Measurements from ENCODE around the gene SLC44A4. TPM values are rescaled to one million over a fixed set of nuclear protein-coding genes. Genes with fewer than 3 reads are reported as not detected.

Gene SLC44A4
- total and polyA plus RNA-seq, 9 donors: 0.12 to 8.9 (median 0.25) TPM

DNA sequence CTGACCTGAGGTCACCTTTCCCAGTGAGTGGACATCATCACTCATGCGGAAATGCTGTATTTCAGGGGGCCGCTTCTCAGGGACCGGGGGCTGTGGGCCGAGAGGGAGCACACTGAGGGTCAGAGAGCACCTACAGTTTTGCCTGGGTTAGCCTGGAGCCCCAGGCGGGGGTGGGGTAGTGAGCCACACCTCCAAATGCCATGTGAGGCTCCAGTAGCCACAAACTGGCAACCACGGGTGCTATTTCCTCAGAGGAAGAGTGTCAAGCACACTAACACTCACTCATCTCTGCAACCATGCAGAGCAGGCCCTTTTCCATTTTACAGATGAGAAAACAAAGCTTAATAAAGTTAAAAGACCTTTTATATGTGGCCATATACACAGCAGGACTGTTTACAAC is 14.0 kb upstream of the SLC44A4 start:
- no peak overlapping the region for H3K27ac ChIP-seq (ENCODE audit: low read length)
- no peaks in the 10 kb centered on the region for H3K27me3 ChIP-seq (ENCODE audit: control insufficient read depth, insufficient read depth, low read length)
- H3K4me1 ChIP-seq (ENCODE audit: control insufficient read depth, insufficient read depth, low read length): peaks cover 7% of the 10 kb centered on the region
- H3K36me3 ChIP-seq (ENCODE audit: control insufficient read depth, insufficient read depth, low read length): peaks cover 61% of the 10 kb centered on the region
- no peaks in the 10 kb centered on the region for H3K9me3 ChIP-seq (replicated peaks; ENCODE audit: control insufficient read depth, low read depth, low read length)
- 89% methylated on average over 6 of the region's 6 CpGs for WGBS (ENCODE audit: insufficient coverage)
- no peak overlapping the region for H3K4me3 ChIP-seq (ENCODE audit: low read length)
- DNase-seq: no peak

DNA sequence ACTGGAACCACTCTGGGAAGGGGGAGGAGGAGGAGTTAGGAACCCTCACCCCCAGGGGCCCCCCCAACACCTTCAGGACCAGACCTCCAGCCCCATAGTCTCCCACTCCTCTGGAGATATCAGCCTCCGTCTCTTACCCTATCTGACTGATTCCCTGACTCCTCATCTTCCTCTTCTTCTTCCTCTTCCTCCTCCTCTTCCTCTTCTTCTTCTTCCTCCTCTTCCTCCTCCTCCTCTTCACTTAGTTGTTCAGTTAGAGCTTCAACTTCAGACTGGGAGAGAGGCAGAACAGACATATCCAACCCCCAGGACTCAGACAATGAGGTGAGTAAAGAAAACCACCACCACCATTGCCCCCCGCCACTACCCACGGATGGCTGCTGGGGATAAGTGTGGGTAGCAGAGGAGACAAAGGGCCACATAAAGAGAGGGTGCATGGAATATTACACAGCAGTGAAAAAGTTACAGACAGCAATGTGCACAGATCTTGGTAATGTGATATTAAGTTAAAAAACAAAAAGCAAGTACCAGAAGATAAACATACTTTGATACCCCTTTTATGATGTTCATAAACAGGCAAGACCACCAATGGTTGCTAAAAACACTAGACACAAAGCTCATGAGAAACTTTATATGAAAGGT is 10.7 kb upstream of the SLC44A4 start:
- H3K4me1 ChIP-seq (ENCODE audit: control insufficient read depth, insufficient read depth, low read length): no peaks in the 10 kb centered on the region
- H3K4me3 ChIP-seq (ENCODE audit: low read length): no peak overlapping the region
- H3K36me3 ChIP-seq (ENCODE audit: control insufficient read depth, insufficient read depth, low read length): peaks cover 74% of the 10 kb centered on the region
- DNase-seq: no peak
- no peak overlapping the region for H3K27ac ChIP-seq (ENCODE audit: low read length)
- no peaks in the 10 kb centered on the region for H3K9me3 ChIP-seq (replicated peaks; ENCODE audit: control insufficient read depth, low read depth, low read length)
- no peaks in the 10 kb centered on the region for H3K27me3 ChIP-seq (ENCODE audit: control insufficient read depth, insufficient read depth, low read length)
- WGBS (ENCODE audit: insufficient coverage): 88% methylated on average over 1 of the region's 3 CpGs

DNA sequence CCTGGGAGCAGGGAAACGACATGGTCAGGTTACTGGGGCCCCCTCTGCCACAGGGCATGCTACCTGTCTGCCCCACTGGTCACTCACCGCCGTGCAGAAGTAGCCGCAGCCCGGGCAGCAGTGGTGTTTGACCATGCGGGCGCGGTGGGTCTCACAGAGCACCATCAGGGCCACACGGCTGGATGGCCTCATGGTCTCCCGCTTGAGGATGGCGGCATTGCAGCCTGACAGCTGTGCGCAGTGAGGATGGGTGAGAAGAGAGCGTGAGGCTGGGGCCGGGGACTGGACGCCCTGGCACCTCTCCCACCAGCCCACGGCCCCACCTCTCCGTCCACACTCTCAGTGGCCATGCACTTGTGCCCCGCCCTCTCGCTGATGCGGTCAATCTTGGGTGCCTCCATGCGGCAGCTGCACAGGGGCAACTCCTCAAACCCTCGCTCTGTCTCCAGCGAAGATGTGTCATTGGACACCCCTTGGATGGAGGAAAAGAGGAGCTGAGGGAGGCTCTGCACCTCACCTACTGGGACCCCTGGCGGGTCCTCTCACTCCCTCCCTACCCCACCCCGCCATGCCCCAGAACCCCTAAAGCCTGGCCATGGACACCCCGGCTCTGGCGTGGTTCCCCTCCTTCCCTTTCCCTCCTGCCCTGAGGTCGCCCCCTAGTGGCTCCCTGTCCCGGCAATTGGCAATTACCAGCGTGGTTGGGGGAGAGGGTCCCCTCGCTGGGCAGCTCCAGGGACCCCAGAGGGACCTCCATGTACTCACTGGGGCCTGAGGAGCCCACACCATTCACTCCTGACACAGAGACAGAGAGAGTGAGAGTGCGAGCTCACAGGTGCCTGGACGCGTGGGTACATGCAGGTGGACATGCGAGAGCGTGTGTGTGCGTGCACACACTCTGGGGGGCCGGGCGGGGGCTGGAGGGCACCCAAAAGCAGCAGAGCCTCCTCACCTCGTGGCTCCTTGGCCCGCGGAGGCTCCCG is 9.8 kb upstream of the SLC44A4 start:
- H3K36me3 ChIP-seq (ENCODE audit: control insufficient read depth, insufficient read depth, low read length): peaks cover 76% of the 10 kb centered on the region
- WGBS (ENCODE audit: insufficient coverage): 92% methylated on average over 25 of the region's 43 CpGs
- no peaks in the 10 kb centered on the region for H3K4me1 ChIP-seq (ENCODE audit: control insufficient read depth, insufficient read depth, low read length)
- no peaks in the 10 kb centered on the region for H3K9me3 ChIP-seq (replicated peaks; ENCODE audit: control insufficient read depth, low read depth, low read length)
- H3K27me3 ChIP-seq (ENCODE audit: control insufficient read depth, insufficient read depth, low read length): no peaks in the 10 kb centered on the region
- H3K4me3 ChIP-seq (ENCODE audit: low read length): no peak overlapping the region
- H3K27ac ChIP-seq (ENCODE audit: low read length): no peak overlapping the region
- no peak for DNase-seq

DNA sequence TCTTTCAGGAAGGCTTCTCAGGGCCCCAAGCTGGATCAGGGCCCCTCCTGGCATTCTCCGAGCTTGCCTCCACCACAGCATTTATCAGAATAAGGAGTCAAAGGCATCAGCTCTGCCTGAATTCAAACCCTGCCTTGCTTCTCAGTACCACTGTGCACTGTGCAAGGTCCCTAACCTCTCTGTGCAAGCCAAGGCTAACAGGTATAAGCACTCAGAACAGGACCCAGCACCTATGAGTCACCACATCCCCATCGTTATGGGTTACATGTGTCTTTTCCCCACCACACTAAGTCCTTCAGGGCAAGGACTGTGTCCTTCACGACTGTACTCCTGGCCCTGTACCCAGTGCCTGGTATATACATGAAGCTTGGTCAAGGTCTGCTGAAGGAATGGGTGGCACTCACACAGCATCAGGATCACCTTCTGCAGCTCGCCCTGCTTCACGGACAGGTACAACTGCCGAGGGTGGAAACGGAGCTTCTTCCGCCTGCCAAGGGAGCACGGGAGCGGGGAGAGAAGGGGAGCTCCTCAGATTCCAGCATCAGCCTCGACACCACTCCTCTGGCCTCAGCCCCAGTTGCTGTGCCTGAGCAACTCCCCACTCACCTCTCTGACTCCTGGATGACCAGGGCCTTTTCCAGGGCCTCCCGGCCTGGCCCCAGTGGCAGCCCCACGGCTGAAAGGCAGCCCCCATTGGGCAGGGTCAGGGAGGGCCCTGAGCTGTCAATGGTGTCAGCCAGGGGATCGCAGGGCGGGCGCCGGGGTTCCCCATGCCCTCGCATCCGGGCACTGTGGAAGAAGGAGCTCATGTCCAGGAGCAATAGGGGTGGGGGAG is 8.6 kb upstream of the SLC44A4 start:
- Histone ChIP-seq H3K4me1 (ENCODE audit: control insufficient read depth, insufficient read depth, low read length) (peaks cover 2% of the 10 kb centered on the region), H3K4me3 (ENCODE audit: low read length) (no peak overlapping the region), H3K36me3 (ENCODE audit: control insufficient read depth, insufficient read depth, low read length) (peaks cover 78% of the 10 kb centered on the region), H3K9me3 (replicated peaks; ENCODE audit: control insufficient read depth, low read depth, low read length) (no peaks in the 10 kb centered on the region), H3K27me3 (ENCODE audit: control insufficient read depth, insufficient read depth, low read length) (no peaks in the 10 kb centered on the region), H3K27ac (ENCODE audit: low read length) (no peak overlapping the region)
- 93% methylated on average over 17 of the region's 19 CpGs for whole genome bisulfite sequencing (ENCODE audit: insufficient coverage)
- no peak for DNase-seq

DNA sequence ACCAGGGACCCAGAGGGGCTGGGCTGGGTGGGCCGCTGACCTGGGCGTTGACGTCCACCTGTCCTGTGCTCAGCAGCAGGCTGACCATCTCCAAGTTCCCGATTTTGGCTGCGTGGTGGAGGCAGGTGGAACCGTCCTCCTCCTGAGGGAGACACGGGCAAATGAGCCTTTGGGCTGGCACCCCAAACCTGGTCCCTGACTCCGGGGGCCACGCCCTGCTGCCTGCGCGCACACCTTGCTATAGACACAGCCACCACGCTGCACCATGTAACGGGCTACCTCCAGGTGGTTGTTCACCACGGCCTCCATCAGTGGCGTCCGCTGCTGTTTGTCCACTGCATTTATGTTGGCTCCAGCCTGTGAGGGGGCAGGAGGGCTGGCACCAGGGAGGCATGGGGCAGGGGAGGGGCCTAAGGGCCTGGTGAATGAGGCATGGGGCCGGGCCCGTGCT is 7.8 kb upstream of the SLC44A4 start:
- Histone ChIP-seq H3K4me3 (ENCODE audit: low read length) (no peak overlapping the region), H3K9me3 (replicated peaks; ENCODE audit: control insufficient read depth, low read depth, low read length) (no peaks in the 10 kb centered on the region), H3K4me1 (ENCODE audit: control insufficient read depth, insufficient read depth, low read length) (peaks cover 2% of the 10 kb centered on the region), H3K27ac (ENCODE audit: low read length) (no peak overlapping the region), H3K27me3 (ENCODE audit: control insufficient read depth, insufficient read depth, low read length) (no peaks in the 10 kb centered on the region), H3K36me3 (ENCODE audit: control insufficient read depth, insufficient read depth, low read length) (peaks cover 76% of the 10 kb centered on the region)
- DNase-seq: no peak
- 93% methylated on average over 18 of the region's 18 CpGs for WGBS (ENCODE audit: insufficient coverage)

DNA sequence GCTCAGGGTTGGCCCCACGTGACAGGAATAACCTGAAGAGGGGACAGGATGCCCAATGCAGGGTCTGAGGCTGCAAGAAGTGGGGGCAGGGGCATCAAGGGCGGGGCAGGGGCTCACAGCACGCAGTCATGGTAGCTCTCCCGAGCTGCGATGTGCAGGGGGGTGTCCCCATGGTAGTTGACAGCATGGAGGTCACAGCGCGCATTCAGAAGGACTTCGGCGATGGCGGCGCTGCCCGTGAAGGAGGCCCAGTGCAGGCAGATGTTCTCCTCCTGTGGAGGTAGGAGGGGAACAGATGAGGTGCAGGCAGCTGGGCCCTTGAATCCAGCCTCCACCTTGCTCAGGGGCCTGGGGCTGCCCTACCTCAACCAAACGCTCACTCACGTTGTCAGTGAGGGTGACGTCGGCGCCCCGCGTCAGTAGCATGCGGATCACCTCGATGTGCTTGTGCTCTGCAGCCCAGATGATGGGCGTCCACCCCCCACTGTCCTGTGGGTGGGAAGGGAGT is 5.8 kb upstream of the SLC44A4 start:
- no peak for DNase-seq
- Histone ChIP-seq H3K36me3 (ENCODE audit: control insufficient read depth, insufficient read depth, low read length) (peaks cover 87% of the 10 kb centered on the region), H3K4me3 (ENCODE audit: low read length) (no peak overlapping the region), H3K9me3 (replicated peaks; ENCODE audit: control insufficient read depth, low read depth, low read length) (no peaks in the 10 kb centered on the region), H3K4me1 (ENCODE audit: control insufficient read depth, insufficient read depth, low read length) (peaks cover 2% of the 10 kb centered on the region), H3K27ac (ENCODE audit: low read length) (no peak overlapping the region), H3K27me3 (ENCODE audit: control insufficient read depth, insufficient read depth, low read length) (no peaks in the 10 kb centered on the region)
- 94% methylated on average over 15 of the region's 22 CpGs for WGBS (ENCODE audit: insufficient coverage)

DNA sequence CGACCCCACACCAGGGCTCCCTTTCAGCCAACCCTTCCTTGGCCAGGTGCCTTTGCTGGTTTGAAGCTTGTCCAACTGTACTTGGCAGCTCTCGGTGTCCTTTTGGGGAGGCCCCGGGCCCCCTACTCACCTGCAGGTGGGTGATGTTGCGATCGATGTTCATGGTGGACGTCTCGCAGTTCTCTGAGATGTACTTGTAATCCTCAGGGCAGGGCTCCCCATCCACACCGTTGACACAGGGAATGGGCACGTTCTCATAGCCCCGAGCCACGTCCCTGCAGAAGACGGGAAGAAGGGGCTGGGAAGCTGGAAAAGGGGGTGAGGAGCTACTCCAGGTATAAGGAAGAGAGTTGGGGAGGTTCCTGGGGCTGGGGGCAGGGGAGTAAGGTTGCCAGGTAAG is 4.9 kb upstream of the SLC44A4 start:
- H3K4me3 ChIP-seq (ENCODE audit: low read length): no peak overlapping the region
- H3K27ac ChIP-seq (ENCODE audit: low read length): no peak overlapping the region
- DNase-seq: no peak
- 85% methylated on average over 10 of the region's 12 CpGs for WGBS (ENCODE audit: insufficient coverage)
- no peaks in the 10 kb centered on the region for H3K27me3 ChIP-seq (ENCODE audit: control insufficient read depth, insufficient read depth, low read length)
- peaks cover 79% of the 10 kb centered on the region for H3K36me3 ChIP-seq (ENCODE audit: control insufficient read depth, insufficient read depth, low read length)
- H3K9me3 ChIP-seq (replicated peaks; ENCODE audit: control insufficient read depth, low read depth, low read length): no peaks in the 10 kb centered on the region
- H3K4me1 ChIP-seq (ENCODE audit: control insufficient read depth, insufficient read depth, low read length): peaks cover 2% of the 10 kb centered on the region

DNA sequence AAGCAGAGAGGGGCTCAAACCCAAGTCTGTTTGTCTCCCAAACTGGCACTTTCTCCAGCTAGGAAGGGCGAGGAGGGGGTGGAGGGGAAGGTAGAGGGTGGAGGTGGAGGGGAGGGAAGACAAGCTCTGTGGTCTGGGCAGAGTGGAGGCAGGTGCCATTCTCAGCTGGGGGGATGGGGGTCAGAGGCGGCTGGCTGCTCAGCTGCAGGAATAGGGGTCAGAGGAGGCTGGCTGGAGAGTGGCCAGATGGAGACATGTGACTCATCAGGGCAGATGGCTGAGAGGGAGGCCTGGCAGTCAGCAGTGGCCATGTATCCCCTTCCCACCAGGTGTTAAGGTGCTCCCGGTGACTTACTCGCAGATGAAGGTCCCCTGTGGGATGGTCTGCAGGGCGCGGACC is 3.5 kb upstream of the SLC44A4 start:
- H3K9me3 ChIP-seq (replicated peaks; ENCODE audit: control insufficient read depth, low read depth, low read length): no peaks in the 10 kb centered on the region
- H3K27me3 ChIP-seq (ENCODE audit: control insufficient read depth, insufficient read depth, low read length): no peaks in the 10 kb centered on the region
- no peak for DNase-seq
- peaks cover 2% of the 10 kb centered on the region for H3K4me1 ChIP-seq (ENCODE audit: control insufficient read depth, insufficient read depth, low read length)
- no peak overlapping the region for H3K27ac ChIP-seq (ENCODE audit: low read length)
- no peak overlapping the region for H3K4me3 ChIP-seq (ENCODE audit: low read length)
- WGBS (ENCODE audit: insufficient coverage): 76% methylated on average over 4 of the region's 6 CpGs
- H3K36me3 ChIP-seq (ENCODE audit: control insufficient read depth, insufficient read depth, low read length): peaks cover 65% of the 10 kb centered on the region

DNA sequence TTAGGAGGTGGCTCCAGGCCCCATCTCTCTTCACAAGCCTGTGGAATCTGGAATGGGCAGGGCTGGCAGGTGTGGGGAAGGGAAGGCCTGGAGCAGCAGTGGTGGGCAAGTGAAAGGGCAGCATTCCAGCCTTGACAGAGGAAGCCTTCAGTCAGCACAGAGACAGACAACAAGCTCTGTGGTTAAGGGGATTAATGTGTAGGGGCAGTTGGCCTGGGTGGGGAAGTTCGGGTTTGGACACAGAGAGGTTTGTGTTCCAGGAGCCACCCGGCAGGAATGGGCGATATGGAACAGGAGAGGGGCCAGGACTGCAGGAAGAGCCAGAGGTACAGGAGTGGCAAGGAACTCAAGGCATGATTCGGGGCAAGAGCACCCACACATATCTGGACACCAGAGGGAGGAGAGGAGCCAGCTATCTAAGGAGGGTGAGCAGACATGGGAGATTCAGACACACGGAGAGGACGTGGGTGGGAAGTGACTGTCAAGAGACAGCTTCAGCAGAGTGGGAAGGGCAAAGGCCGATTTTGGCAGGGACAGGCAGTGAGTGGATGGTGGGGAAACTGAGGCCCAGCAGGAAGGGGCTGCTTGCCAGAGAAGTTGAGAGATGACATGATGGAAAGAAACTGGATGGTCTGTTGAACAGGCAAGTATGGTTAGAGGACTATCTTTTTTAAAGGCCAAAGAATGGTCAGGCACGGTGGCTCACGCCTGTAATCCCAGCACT is 2.5 kb upstream of the SLC44A4 start:
- peaks cover 2% of the 10 kb centered on the region for H3K4me1 ChIP-seq (ENCODE audit: control insufficient read depth, insufficient read depth, low read length)
- no peak overlapping the region for H3K27ac ChIP-seq (ENCODE audit: low read length)
- H3K27me3 ChIP-seq (ENCODE audit: control insufficient read depth, insufficient read depth, low read length): no peaks in the 10 kb centered on the region
- no peak for DNase-seq
- H3K4me3 ChIP-seq (ENCODE audit: low read length): no peak overlapping the region
- WGBS (ENCODE audit: insufficient coverage): 73% methylated on average over 6 of the region's 9 CpGs
- peaks cover 55% of the 10 kb centered on the region for H3K36me3 ChIP-seq (ENCODE audit: control insufficient read depth, insufficient read depth, low read length)
- no peaks in the 10 kb centered on the region for H3K9me3 ChIP-seq (replicated peaks; ENCODE audit: control insufficient read depth, low read depth, low read length)

All from muscle of leg (tissue), 11 donors.